ENCODE data around the gene CD99. TPM values are rescaled to one million over a fixed set of nuclear protein-coding genes. Genes with fewer than 3 reads are reported as not detected.
A peak's percentile ranks its signal among the peaks of the same experiment; 100 is the strongest.

Gene CD99
- polyA plus RNA-seq, 1 of the 3 experiments (the other 2 are of a cell fraction): 346 TPM

DNA sequence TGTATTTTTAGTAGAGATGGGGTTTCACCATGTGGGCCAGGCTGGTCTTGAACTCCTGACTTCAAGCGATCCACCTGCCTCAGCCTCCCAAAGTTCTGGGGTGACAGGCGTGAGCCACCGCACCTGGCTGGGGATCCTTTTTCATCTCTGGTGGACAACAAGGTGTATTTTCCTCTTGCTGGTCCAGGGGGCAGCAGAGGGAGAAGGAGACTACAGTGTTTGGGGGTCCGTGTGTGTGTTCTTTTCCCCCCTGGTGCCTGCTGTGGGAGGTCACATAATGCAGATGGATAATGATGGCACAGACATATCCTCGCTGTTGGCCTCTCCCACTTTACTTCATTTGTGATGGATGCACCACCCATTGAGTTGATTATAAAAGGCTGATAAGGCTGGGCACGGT lies 39.0 kb upstream of the CD99 start:
- CTCF ChIA-PET: no interaction called here

DNA sequence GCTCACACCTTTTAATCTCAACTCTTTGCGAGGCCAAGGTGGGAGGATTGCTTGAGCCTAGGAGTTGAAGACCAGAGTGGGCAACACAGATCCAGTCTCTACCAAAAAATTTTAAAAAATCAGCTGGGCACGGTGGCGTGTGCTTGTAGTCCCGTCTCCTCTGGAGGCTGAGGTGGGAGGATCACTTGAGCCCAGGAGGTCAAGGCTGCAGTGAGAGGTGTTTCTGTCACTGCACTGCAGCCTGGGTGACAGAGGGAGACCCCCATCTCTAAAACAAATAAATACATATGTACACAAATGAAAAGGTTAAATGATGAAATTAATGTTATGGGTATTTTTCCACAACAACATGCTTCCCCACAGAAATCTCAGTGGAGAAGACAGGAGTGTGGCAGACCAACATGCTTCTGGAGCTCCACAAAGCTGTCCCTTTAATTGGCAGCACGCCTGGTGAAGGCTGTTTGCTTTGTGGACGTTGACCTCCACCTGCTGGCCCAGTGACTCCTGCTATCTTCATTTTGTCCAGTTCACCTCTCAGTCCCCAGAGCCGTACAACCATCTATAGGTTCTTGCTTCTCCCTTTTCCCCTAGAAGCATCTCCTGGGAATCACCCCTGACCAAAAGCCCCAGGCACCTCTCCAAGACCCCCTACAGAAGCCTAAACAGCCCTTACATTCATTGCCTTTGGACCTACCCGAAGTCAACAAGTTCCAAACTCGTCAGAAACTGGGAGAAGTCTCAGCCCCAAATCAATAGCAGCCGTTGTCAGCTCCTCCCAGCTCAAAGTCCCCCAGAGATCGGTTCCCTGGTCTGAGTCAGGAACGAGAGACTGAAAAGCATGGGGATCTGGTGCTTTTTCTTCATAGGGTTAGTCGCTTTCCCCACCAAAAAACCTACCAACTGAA lies 36.4 kb upstream of the CD99 start:
- Histone ChIP-seq H3K27ac (ENCODE audit: low read depth in 2 of 2, low read length in 1 of 2) (no peak overlapping the region), H3K9ac (no peak overlapping the region), H3K9me3 (no peaks in the 10 kb centered on the region), H3K4me2 (no peak overlapping the region), H3K4me3 (ENCODE audit: low read depth in 2 of 2, low read length in 1 of 2) (no peak overlapping the region), H3K4me1 (ENCODE audit: control insufficient read depth in 1 of 2, insufficient read depth in 2 of 2, low read depth in 1 of 2, low read length in 1 of 2) (no peaks in the 10 kb centered on the region), H3F3A (replicated peaks; ENCODE audit: insufficient read depth) (no peaks in the 10 kb centered on the region), H3K27me3 (ENCODE audit: insufficient read depth) (no peaks in the 10 kb centered on the region), H3K79me2 (ENCODE audit: insufficient read depth) (no peaks in the 10 kb centered on the region), H3K9me2 (no peaks in the 10 kb centered on the region), H4K20me1 (ENCODE audit: insufficient read depth) (no peaks in the 10 kb centered on the region), H2AFZ (ENCODE audit: low read depth) (no peak overlapping the region), H3K36me3 (replicated peaks in 1 of 2; ENCODE audit: control insufficient read depth in 1 of 2, insufficient read depth in 2 of 2, low read length in 1 of 2) (no peaks in the 10 kb centered on the region)
- ChIA-PET CTCF (no interaction called here), POLR2A (no interaction called here)
- no peak for DNase-seq
- 47% methylated on average over 13 of the region's 13 CpGs for WGBS (ENCODE audit: low lambda C conversion rate)
- TF ChIP-seq EZH2phosphoT487 (IDR thresholded peaks at IDR 0.05; ENCODE audit: borderline replicate concordance, low read depth) (no peak), RXRA (IDR thresholded peaks at IDR 0.05; ENCODE audit: borderline replicate concordance, low read depth) (no peak), TEAD4 (IDR thresholded peaks at IDR 0.05; ENCODE audit: borderline replicate concordance, insufficient read depth) (no peak), RFX5 (IDR thresholded peaks at IDR 0.05; ENCODE audit: low read length) (no peak), NFIC (IDR thresholded peaks at IDR 0.05; ENCODE audit: borderline replicate concordance) (no peak), IRF3 (IDR thresholded peaks at IDR 0.05; ENCODE audit: low read depth, low read length) (no peak), USF1 (IDR thresholded peaks at IDR 0.05; ENCODE audit: borderline replicate concordance, low read depth) (no peak), MEF2A (IDR thresholded peaks at IDR 0.05; ENCODE audit: borderline replicate concordance, low read depth) (no peak), GATA2 (CRISPR knock-in tag; IDR thresholded peaks at IDR 0.05) (no peak), YY1 (IDR thresholded peaks at IDR 0.05; ENCODE audit: low read depth) (no peak), FOXJ3 (CRISPR knock-in tag; IDR thresholded peaks at IDR 0.05) (no peak), NRF1 (IDR thresholded peaks at IDR 0.05; ENCODE audit: low read depth, low read length) (no peak)
- TF ChIP-seq, protein P1, sequence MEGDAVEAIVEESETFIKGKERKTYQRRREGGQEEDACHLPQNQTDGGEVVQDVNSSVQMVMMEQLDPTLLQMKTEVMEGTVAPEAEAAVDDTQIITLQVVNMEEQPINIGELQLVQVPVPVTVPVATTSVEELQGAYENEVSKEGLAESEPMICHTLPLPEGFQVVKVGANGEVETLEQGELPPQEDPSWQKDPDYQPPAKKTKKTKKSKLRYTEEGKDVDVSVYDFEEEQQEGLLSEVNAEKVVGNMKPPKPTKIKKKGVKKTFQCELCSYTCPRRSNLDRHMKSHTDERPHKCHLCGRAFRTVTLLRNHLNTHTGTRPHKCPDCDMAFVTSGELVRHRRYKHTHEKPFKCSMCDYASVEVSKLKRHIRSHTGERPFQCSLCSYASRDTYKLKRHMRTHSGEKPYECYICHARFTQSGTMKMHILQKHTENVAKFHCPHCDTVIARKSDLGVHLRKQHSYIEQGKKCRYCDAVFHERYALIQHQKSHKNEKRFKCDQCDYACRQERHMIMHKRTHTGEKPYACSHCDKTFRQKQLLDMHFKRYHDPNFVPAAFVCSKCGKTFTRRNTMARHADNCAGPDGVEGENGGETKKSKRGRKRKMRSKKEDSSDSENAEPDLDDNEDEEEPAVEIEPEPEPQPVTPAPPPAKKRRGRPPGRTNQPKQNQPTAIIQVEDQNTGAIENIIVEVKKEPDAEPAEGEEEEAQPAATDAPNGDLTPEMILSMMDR (IDR thresholded peaks at IDR 0.05): no peak

More for the DNA sequence above, 39.0 kb upstream of the CD99 start:
- Histone ChIP-seq H3K9me3 (no peaks in the 10 kb centered on the region), H3K4me1 (ENCODE audit: control insufficient read depth in 1 of 2, insufficient read depth in 2 of 2, low read depth in 1 of 2, low read length in 1 of 2) (no peaks in the 10 kb centered on the region), H3K36me3 (replicated peaks in 1 of 2; ENCODE audit: control insufficient read depth in 1 of 2, insufficient read depth in 2 of 2, low read length in 1 of 2) (no peaks in the 10 kb centered on the region), H3K27ac (ENCODE audit: low read depth in 2 of 2, low read length in 1 of 2) (no peak overlapping the region), H3F3A (replicated peaks; ENCODE audit: insufficient read depth) (no peaks in the 10 kb centered on the region), H3K79me2 (ENCODE audit: insufficient read depth) (no peaks in the 10 kb centered on the region), H3K9ac (no peak overlapping the region), H3K4me3 (ENCODE audit: low read depth in 2 of 2, low read length in 1 of 2) (no peak overlapping the region), H4K20me1 (ENCODE audit: insufficient read depth) (no peaks in the 10 kb centered on the region), H2AFZ (ENCODE audit: low read depth) (no peak overlapping the region), H3K27me3 (ENCODE audit: insufficient read depth) (no peaks in the 10 kb centered on the region), H3K4me2 (no peak overlapping the region), H3K9me2 (no peaks in the 10 kb centered on the region)
- WGBS (ENCODE audit: low lambda C conversion rate): 55% methylated on average over 6 of the region's 6 CpGs
- TF ChIP-seq, protein P1 (IDR thresholded peaks at IDR 0.05): peak; percentile 43
- TF ChIP-seq, protein P2, sequence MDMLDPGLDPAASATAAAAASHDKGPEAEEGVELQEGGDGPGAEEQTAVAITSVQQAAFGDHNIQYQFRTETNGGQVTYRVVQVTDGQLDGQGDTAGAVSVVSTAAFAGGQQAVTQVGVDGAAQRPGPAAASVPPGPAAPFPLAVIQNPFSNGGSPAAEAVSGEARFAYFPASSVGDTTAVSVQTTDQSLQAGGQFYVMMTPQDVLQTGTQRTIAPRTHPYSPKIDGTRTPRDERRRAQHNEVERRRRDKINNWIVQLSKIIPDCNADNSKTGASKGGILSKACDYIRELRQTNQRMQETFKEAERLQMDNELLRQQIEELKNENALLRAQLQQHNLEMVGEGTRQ (IDR thresholded peaks at IDR 0.05; ENCODE audit: borderline replicate concordance, low read depth, low read length): no peak
- DNase-seq: no peak
- POLR2A ChIA-PET: no interaction called here
